GM19035 (cell line): ENCODE measurements around the gene PNLIPRP2.

Experiments
- ATAC-seq: cut with Tn5 transposase; IDR thresholded peaks from one replicate; pipeline ENCODE4 v1.9.1; 2021; ENCODE audit not compliant: unreplicated experiment

Gene PNLIPRP2

DNA sequence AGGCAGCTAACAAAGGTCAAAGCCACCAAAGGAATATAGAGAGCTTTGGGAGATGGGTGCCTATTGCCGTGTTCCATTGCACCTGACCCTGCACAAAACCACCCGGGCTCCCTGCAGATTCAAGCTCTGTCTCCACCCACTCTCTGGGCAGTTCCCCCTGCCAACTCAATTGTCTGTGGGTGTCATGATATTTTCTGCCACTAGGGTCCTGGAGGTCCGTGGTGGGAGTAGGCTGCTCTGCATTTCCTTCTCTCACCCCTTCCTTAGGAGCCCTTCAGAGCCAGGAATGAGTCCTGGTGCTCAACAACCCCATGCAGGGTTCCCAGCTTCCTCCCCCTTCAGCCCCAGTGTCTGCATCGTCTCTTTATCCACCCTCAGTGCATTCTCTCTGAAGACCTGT is 34.1 kb downstream of the PNLIPRP2 start:
- ATAC-seq = no peak

DNA sequence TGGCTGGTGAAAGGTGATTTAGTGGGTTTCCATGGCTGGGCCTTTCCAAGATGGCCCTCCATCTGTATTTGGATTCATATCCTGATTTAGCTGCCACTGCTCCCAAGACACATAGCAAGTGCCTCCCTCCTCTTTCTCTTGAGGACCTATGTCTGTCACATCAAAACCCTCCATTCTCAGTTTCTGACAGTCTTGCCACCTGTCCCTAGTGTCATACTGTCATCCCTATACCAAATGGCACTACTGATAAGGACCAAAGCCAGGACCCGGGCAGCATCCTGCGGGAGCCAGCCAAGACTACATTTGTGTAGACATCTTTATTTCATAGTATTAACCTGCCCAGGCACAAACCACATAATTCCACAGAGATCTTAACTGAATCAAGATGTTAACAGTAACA is 34.8 kb downstream of the PNLIPRP2 start:
- ATAC-seq = no peak

DNA sequence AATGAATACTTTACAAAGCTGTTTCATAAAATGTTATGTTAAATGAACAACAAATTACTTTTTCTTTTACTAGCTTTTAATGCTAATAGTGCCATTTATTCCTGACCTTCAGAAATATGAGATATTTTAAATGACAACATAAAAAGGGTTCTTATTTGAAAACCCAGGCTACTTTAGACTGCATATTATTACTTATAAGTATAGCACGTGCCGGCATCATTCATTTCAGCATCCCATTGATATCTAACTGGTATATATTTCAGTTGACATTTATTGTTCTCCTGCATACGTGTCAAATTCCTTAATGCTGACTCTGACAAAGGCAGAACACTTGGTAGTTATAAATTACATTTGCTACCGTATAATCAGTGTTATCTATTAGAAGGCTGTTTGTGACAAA is 35.3 kb downstream of the PNLIPRP2 start:
- no peak for ATAC-seq

DNA sequence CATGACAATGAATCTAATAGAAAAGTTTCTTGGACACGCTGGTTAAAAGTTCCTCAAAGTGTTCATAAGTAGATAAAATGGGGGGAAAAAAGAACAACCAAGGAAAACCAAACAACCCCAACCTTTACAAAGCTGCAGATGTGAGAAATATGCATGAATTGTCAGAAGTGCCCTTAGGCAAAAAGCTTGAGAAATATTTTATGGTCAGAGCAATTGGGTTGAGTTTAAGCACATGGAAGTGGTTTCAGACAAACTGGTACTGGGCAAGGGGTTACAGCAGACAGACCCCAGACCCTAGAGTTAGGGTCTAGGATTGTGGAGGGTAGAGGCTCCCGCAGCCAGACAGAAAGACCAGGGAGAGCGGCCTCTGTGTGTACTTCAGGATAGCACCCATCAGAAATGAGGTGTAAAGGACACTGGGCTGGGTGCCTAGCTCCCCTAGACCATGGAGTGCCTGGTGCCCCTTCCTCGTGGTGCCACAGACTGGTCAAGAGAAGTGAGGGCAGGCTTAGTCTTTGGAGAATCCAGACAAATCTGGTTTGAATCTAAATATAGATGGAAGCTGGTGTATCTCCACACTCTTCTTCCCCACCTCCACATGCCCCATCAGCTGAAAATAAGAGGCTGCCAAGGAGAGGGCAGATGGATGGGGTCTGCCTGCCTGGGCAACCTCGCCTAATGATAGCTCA is 37.3 kb downstream of the PNLIPRP2 start:
- no peak for ATAC-seq

DNA sequence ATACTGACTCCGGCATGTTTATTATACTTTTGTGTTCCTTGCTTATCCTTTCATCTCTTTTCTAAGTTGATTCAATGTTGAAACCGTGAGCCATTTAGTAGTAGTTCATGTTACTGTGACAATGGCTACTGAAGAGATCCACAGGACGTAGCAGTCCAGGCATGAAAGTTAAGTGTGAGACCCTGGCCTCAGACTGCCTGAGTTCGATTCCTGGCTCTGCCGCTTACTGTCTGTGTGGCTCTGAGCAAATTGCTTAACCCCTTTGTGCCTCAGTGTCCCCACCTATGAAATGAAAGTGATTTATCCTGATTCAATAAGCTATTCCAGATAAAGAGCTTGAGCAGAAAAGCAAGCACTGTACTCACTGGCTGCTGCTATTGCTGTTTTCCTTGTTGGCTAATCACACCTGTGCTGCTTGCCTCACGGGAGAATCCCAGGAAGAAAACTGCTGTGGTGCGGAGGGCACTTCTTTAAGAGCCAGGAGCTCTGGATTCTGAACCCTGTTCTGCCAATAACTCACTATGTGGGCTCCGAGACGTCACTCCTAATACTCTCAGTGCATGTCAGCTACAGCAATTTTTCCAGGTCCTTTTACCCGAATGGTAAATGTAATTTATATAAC is 38.4 kb downstream of the PNLIPRP2 start:
- no peak for ATAC-seq

DNA sequence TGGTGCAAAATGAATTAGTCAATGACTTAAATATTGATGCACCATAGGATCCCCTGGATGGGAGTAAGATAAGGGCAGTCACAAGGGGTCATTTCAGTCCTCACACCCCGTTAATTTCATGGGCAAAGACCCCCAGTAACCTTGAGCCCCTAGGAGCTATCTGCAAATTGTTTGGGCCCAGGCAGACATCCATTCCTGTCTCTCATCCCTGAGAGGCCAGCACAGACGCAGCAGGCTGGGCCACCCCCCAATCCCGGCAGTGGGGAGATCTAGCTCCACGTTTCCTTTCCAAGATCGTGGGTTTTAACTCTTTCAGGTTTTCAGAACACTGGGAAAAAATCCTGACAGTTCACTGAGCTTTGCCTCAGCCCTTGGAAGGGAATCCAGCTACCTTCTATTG is 40.1 kb downstream of the PNLIPRP2 start:
- ATAC-seq = no peak

DNA sequence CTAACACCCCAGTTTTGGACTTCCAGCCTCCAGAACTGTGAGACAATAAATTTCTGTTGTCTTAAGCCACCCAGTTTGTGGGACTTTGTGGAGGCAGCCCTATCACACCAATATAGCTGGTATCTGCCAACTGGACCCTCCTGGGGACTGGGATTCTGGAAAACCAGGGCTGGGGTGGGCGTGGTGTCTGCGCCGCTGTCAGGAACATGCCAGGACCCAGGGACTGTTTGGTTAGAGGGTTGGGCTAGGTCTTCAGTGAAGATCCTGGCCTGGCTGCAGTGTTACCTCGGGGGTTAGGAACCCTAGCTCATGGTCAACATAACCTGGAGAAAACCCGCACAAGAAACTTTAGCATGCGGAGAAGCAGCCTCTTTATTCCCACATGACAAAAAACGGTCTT is 42.6 kb downstream of the PNLIPRP2 start:
- no peak for ATAC-seq

DNA sequence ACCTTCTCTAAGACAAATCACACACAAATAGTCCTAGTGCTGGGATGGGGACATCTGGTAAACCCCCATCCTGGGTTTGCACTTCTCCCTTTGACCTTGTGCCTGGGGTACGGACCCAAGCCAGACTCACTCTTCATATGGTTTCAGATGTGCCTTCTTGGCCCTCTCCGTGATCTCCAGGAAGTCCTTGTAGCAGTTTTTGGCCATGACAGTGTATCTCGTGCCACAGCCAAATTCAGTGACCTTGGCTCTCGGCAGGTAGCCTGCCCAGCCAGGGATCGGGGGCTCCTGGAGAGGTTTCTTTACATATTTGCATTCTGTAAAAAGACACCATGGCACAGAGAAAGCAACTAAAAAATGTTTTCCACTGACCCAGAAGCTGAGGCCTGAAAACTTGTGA is 43.9 kb downstream of the PNLIPRP2 start:
- ATAC-seq = no peak

DNA sequence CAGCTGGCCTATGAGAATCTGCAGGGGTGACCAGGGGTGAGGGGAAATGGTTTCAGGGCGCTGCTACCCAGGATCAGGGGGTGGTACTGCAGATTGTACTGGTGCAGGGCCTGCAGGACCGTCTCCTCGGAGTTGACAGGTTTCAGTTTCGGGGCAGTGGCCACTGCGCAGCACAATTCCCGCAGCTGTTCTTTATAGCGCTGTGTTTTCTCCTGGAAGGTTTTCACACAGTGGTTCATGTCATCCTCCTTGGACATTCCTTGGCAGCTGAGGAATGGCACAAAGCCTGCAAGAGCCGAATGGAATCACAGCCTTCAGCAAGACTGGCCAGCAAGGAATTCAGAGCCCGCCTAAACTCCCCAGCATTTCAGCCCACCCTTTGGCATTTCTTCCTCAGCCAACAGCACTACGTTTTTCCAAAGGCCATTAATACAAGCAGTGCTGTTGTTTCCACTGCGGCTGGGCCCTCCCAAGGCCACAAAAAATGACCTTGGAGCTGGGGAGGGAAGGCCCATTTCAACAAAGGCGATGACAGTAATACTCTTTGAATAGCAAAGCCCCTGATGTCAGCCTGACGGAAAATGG is 44.9 kb downstream of the PNLIPRP2 start:
- ATAC-seq = no peak

DNA sequence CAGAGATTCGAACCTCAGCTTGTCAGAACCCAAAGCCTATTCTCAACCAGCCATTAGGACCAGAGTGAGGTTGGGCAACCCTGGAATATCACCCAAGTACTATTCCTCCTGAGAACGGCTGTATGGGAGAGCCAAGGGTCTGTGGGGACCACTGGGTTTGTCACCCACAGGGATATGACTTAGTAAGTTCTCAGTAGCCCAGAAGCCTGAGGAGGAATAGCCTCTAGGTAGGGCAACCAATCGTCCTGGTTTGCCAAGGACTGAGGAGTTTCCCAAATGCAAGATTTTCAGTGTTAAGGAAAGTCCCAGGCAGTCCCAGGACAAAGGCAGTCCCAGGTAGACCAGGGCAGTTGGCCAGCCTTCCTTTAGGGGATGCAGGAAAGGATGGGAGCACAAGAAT is 46.7 kb downstream of the PNLIPRP2 start:
- no peak for ATAC-seq

DNA sequence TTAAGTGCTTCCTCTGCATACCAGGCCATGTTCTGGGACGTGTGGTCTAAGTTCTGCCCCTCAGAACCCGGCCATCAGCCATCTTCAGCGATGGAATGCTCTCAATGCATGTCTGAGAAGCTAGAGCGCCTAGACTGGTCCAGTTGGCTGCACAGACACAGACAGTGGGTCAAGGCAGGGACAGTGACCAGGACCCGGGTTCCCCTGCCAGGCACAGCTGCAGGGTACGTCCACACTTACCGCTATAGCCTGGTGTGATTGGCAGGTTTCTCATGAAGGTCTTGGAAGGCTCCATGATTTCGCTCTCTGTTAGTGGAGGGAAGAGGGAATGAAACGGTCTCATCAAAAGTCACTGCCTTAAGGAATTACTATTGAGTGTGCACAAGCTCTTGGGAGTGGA is 47.3 kb downstream of the PNLIPRP2 start:
- no peak for ATAC-seq

DNA sequence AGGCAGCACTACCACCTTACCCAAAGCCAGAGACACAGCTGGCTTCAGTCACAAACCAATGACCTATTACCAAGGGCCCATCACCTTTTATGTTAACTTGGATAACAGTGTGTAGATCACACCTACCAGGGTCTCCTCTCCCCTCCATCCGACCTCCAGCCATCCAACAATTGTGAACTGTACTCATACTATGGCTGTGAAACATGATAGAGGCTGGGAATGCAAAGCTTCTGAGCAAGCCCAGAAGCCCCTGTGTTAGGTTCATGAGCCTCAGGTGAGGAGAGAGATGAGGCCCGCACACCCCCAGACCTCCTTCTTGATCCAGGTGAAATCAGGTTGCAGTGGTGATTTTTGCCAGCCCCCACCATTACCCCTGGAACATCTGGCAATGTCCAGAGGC is 47.7 kb downstream of the PNLIPRP2 start:
- no peak for ATAC-seq

DNA sequence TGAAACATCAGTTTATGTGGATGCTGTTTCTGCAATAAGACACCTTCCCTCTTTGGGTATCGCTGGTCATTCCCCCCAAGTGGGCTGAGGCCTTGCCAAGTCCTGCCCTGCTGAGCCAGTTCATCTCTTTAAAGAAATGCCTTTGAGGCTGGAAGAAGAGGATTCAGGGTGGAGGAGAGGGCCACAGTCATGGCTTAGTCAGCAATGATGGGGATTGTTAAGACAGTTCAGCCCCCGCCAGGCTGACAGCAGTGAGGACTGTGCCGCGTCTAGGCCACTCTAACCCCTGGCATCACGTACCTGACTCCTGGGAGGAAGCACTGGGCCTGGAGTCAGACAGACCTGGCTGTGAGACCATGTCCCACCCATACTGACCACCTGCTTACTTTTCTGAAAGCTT is 48.3 kb downstream of the PNLIPRP2 start:
- no peak for ATAC-seq

DNA sequence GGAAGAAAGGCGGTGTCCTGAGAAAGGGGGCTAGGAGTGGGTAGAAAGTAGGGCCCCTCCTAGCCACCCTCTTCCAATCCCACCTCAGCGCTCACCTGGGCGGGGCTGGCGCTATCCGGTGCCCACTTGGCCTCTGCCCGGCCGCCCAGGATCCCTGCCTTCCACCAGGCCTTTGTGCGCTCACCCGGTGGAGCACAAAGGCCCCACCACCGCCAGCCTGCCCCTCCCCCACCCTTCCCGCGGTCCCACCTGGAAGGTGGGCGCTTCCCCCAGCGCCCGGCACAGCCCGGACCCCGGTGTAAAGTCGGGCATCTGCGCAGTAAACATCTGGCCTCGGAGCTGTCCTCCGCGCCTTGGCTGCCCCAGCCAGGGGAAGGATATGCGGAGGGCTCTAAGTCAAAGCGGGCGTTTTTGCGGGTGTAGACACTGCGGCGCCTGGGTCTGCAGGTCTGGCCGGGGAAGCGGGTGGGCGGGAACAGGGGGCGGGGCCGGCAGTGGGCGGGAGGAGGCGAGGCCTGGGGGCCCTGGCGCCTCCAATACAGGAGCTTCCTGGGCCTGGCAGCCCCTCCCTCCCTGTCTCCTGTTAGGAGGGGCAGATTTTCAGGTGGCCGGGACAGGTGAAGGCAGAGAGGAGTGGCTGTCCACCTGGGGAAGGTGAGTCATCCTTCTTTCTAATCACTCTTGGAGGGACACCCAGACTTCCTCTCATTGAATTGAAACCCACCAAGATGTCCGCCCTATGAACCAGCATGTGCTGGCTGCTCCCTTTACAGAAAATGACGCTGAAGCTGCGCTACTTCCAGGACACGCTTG is 49.3 kb downstream of the PNLIPRP2 start:
- ATAC-seq = no peak

DNA sequence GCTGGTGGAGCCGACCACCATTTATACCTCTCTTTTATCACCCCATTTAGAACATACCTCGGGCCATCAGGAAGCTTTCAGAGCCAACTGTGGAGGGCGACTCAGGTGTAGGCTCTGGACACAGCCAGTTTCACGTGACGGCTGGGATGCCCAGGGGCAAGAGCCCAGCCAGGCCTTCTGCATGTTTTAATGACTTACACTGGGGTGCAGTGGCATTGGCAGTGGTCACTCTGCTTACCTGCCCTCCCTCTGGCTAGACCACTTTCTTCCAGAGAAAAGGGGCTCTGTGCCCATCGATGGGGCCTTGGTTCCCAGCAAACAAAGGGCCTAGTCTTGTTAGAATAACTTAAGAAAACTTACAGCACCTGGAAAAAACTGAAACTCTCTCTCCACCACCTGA is 50.0 kb downstream of the PNLIPRP2 start:
- ATAC-seq = no peak

DNA sequence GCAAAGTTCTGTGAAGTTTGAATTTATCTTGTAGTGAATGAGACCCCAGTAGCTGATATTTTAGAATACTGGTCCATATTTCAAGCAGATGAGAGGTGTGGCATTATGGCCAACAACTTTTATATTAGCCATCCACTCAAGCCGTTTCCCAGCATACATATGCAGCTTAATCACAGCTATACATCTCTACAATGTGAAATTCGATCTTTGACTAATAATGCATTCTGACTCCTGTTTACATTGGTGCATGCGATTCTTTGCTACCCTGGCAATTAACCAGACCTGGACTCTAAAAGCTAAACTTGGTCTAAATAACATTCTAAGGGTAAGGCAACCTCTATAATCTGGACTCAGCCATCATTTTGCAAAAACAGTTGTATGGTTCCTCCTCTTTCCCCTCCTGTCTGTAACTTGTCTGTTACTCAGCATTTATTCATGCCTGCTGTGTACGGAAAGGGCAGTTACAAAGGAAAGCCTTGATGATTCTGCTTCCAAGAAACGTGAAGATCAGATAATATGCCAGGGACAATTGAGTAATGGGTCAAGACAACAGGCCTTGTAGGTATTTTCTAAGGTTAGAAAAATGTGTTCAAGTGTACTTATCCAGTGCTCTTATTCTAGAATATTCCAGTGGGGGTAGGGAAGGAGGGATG is 50.6 kb downstream of the PNLIPRP2 start:
- ATAC-seq = no peak

DNA sequence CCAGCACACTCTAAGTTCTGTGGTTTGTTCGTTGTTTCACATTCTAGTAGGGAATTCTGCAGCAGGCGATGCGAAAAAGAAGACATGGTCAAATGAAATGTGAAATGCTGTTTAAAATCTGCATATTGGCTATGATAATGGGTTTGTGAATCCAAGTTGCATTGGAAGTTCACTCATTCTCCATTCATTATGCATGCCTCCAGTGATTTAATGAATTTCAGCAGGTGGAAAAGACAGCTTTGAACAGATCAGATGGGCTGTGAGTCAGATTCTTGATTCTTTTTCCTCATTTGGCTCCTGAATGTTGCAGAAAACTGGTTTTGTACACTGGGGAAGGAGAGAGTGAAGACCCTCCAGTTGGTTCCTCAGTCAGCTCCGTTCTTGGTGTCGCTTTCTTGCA is 52.1 kb downstream of the PNLIPRP2 start:
- ATAC-seq = no peak

DNA sequence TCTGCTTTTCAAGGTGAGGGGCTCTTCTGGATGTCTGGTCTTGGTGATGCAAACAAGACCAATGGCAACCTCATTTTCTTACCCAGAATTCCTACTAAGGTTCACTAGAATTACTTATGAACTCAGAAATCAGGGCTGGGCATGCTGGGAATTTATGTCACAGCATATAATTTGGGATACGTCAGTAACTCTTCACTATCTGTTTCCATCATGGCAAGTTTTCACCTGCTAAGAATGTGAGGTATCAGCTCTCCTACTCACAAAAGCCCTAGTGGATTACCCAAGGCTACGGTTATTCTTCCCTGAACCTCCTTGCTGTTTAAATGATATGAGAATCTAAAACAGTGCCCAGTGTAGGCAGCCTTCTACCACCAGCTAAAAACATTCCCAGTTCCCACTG is 53.1 kb downstream of the PNLIPRP2 start:
- no peak for ATAC-seq

DNA sequence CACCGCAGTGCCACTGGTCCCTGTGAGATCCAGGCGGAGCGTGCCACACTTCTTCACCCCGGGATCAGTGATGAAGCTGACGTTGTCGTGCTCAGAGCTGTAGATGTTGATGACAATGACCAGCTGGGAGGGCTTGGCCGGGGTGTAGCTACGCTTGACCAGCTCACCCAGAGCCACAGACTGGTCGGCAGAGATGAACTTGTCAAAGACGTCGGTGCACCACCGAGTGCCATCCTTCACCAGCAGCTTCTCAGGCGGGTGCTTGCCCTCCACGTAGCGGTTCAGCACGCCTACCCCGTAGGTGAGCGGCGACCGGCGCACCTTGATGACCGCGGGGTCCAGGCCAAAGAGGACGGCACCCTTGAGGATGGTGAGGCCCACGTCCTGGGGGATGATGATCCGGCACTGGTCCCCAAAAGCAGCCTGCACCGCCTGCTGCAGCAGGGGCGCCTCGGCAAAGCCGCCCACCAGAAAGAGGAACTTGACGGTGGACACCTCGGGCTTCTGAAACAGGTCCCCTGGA is 54.2 kb downstream of the PNLIPRP2 start:
- no peak for ATAC-seq

DNA sequence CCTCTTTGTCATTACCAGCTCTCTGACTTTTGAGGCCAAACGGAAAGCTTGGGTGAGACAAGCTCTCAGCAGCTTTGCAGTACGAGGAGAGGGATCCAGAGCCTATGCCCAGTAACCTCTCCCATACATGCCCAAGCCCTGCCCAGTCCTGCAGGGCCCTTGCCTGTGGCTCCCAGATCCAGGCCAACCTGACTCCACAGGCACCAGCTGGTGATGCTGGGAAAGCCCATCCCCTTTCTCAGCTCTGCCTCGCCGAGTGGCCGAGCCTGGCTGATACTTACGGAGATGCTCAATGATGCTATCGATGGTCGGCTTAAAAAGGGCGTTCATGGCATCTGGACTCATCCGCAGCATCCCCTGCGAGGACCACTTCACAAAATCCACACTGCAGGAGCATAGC is 55.4 kb downstream of the PNLIPRP2 start:
- ATAC-seq = no peak

DNA sequence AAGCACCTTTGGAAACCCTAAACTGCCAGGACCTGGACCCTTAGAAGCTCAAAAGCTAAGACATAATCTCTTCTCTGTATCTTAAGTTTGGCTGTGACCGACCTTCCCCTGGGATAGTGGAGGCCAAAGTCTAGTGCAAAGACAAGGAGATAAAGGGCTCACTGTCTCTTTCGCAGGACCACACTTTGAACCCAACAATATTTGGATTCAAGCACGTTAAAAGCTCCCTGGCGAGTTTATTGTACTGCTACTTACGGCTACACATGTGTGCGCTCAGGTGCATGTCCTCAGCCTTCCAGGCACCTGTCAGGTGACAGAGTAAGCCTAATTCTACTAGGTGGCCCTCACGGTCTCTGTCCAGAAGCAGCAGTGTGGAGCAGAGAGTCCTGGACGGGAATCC is 55.9 kb downstream of the PNLIPRP2 start:
- ATAC-seq = no peak
